HG03457 (cell line): ENCODE data around the gene NEK5.
"Not testable (repeated sequence)": the region's sequence is repeated elsewhere in the genome, so short reads cannot be mapped to it uniquely, and the experiment has no call there.

Experiments used
- ATAC-seq: cut with Tn5 transposase; IDR thresholded peaks from one replicate; pipeline ENCODE4 v1.9.1; 2021; ENCODE audit warnings: moderate number of reproducible peaks; ENCODE audit not compliant: unreplicated experiment

Gene NEK5, protein sequence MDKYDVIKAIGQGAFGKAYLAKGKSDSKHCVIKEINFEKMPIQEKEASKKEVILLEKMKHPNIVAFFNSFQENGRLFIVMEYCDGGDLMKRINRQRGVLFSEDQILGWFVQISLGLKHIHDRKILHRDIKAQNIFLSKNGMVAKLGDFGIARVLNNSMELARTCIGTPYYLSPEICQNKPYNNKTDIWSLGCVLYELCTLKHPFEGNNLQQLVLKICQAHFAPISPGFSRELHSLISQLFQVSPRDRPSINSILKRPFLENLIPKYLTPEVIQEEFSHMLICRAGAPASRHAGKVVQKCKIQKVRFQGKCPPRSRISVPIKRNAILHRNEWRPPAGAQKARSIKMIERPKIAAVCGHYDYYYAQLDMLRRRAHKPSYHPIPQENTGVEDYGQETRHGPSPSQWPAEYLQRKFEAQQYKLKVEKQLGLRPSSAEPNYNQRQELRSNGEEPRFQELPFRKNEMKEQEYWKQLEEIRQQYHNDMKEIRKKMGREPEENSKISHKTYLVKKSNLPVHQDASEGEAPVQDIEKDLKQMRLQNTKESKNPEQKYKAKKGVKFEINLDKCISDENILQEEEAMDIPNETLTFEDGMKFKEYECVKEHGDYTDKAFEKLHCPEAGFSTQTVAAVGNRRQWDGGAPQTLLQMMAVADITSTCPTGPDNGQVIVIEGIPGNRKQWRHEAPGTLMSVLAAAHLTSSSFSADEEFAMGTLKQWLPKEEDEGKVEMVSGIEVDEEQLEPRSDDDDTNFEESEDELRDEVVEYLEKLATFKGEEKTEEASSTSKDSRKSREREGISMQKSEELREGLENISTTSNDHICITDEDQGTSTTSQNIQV

DNA sequence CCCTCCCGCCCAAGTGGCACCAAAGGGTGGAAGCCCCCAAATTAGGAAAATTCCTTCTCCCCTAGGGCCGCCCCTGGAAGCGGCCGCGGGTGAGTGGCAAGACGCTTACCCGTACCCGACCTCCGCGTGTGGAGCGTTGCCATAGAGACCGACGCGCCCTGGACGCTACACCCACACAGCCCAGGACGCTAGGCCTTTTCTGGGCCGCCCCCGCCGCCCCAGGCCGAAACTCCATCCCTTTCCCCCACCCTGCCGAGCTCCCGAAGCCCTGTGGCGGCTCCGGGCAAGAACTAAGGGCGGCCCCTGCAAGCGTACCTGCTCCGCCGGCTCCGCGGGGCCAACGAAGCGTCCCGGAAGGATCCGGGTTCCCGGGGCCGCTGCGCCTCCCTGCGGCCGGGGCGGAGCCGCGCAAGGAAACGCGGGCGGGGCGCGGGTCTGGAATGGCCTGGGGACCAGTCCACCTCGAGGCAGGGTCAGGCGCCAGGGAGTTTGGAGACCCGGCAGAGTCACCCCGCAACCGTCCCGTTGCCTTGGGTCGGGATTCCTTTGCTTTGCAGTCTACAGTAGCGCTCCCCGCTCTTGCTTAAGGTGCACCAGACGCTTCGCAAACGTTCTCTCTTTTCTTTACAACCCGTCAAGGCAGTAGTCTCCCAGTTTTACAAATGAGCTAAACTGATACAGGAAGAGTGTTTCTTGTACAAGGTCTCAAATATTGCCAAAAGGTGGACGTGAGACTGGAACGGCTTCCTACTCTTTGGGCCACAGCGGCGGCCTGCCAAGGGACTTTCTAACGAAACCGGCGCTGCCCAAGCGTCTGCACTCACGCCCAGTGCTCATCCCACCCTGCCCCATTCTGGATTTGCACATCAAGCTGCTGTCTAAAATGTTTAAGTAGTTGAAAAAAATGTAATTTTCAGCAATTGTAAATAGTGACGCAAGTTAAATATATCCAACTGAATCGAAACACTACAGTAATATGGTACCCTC lies at the start of gene NEK5:
NEK5 (minus strand) TSS at position 360 of the 987 bp plus-strand sequence. CDS start 1,591 bp downstream, outside the sequence.
- peak; percentile 74 for ATAC-seq

DNA sequence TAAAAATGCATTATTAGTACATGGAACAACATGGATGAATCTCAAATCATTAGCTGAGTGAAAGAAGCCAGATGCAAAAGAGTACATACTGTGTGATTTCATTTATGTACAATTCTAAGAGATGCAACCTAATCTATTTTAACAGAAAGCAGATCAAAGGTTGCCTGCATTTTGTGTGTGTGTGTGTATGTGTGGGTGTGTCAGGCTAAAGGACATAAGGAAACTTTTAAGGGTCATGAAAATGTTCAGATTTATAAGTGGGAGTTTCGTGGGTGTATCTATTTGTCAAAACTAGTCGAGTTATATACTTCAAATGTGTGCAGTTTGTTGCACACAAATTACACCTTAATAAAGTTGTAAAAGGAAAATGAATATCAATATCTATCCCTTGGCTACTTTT lies 48.4 kb upstream of the NEK5 start:
- no peak for ATAC-seq

DNA sequence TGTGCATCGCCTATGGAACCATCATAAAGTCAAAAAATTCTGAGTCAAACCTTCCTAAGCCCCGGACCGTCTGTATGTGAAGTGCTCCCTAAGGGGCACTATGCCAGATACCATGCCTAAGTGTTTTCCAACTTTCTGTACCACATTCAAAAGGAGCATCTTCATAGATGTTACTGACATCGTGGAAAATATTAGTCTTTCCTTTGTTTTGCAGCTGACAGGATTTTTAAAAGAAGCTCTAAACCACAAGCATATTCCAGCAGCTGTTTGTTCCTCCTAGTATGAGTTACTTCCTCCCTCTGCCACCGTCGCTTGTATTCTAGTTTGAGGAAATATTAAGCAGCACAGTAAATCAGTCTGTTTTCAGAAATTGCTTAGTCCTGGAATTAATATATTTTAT lies 45.1 kb upstream of the NEK5 start:
- ATAC-seq = not testable (repeated sequence)

GRCh38 chr13:52173373-52173772 lies 44.5 kb upstream of the NEK5 start:
- no peak for ATAC-seq

GRCh38 chr13:52171686-52172085 lies 42.8 kb upstream of the NEK5 start:
- ATAC-seq = not testable (repeated sequence)

DNA sequence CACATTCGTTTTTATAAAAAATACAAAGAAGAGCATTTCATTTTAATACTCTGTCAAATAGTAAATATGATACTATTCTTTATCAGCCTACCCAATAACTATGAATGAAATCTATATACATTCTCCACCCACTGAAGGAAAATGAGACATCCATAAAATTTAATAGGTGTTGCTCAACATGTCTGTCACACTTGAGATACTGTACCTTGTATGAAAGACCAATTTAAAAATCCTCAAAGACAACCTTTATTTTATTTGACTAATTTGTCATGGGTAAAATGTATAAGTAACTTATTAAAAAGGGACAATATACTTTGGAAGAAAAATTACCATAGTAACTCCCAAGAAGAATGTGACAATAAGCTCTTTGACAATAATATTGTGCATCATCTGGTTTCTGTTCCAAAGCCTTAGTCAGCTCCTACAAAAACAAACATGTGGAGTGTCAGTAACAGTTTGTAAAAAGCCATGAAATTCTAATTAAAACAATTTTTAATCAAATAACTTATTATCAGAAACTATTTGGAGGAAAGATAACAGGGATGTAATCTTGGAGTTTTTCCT lies 42.0 kb upstream of the NEK5 start:
- not testable (repeated sequence) for ATAC-seq

DNA sequence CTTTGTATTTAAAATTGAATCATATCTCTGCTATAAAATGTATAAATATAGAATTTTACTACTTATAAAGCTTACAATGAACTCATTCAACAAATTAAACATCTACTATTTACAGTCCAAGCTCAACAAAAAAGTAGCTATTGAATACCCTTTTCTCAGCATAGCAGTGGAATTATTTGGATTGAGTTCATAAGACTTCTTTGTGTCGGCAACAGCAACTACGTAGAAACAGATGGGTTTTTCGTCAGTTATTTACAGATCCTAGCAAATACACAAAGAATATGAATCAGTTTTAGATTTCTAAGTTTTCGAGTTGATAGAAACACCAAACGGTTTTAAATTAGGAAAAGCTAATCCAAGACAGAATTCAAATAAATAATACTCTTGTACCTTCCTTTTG lies 41.0 kb upstream of the NEK5 start:
- ATAC-seq = no peak

DNA sequence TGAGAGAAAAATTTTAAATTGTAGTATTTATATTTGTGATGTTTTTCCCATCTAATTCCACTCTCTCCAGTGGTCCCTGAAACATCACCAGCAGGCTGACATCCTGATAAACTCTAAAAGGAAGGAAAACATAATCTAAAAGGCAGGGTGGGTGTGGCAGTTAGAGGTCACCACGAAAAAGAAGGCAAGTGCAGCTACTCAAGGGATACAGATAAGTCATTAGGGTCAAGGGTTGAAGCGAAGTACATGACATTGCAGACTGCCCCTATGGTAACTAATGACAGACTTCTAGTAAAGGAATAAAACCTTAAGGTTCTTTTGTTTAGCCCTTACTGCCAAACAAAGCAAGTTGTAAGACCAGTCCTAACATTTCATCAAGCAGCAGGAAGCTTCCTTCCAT lies 36.5 kb upstream of the NEK5 start:
- no peak for ATAC-seq

DNA sequence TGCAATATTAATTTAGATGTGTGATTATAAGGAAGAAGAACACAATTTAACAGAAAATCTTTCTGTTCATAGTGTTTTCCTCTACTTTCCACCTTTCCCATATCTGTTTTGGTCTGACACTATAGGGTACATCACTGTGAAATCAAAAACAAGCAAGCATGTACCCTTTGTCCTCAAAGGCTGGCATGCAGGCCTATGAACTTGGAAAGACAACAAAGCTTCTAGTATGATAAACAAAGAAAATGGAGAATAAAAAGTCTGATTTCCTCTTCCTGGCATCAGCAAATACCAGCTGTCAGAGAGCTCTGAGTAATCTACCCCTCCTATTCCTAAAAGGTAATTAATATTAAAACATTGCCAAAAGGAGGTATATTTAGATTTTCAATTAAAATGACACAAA lies 36.1 kb upstream of the NEK5 start:
- no peak for ATAC-seq

- not testable (repeated sequence) for ATAC-seq
These were observed 35.0 kb upstream of the NEK5 start for GRCh38 chr13:52163878-52164277.

- ATAC-seq = no peak
These were observed 33.6 kb upstream of the NEK5 start for GRCh38 chr13:52162279-52163101.

DNA sequence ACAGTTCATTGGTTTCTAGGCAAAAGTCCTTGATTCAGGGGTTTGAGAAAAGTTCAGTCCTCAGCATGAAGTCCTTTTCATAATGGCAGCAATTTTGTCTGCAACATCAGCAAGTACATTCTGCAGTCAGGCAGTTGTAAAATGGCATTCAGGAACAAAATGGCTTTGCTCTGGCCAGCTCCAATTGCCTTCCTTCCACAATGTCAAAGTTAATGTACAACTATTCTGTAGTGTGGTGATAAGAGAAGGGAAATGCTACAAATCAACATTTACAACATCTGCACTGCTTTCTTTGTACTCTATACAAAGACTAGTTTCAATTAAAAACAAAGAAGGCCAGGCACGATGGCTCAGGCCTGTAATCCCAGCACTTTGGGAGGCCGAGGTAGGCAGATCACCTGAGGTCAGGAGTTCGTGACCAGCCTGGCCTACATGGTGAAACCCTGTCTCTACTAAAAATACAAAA lies 32.3 kb upstream of the NEK5 start:
- ATAC-seq = no peak

GRCh38 chr13:52160506-52160905 lies 31.6 kb upstream of the NEK5 start:
- ATAC-seq = no peak

DNA sequence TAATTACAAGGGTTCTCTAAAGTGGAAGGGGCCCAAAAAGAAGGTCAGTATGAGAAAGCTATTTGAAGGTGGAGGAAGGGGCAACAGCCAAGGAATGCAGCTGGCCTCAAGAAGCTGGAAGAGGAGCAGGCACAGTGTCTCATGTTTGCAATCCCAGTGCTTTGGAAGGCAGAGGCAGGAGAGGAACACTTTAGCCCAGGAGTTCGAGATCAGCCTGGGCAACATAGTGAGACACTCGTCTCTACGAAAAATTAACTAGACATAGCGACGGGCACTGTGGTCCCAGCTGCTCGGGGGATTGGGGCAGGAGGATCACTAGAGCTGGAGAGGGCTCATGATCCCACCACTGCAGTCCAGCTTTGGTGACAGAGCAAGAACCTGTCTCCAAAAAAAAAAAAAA lies 31.2 kb upstream of the NEK5 start:
- ATAC-seq = no peak

DNA sequence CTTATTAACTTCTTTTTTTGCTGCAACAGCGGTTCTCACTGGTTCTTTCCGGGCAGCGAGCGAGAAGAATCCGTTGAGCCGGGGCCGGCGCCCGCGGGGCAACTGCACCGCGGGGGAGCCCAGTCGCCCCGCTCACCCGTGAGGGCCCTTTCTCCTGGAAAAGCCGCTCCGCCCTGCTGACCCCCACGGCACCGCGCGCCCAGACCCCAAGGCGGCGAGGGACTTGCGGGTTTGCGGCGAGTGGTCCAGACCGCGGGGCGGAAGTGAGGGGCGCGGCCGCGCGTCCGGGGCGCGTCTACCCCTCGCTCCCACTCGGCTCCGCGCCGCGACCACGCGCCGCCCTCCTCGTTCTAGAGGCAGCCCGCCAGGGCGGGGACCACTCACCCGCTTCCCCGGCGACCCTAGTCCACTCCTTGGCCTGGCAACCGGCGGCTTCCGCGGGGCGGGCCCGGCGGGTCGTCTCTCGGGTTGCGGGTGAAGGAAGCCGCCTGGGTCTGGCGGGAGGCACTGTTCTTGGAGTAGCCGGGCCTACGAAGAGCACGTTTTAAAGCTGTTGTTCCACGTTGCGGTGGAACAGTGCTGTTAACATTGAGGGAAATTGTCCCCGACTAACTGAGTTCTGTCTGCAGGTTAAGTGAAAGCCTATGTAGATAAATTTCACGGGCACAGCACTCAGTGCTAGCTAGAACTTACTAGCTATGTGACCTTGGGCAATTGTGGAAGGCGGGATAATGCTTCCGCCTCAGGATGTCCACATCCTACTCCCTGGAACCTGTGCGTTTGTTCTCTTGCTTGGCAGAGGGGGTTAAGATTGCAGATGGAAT lies 30.5 kb upstream of the NEK5 start, which contains the start of gene NEK3:
NEK3 (minus strand) TSS at position 439 of the 824 bp plus-strand sequence. CDS start 3,406 bp downstream, outside the sequence.
- ATAC-seq = peak; percentile 73

- no peak for ATAC-seq
These were observed 29.8 kb upstream of the NEK5 start for GRCh38 chr13:52158629-52159158.

DNA sequence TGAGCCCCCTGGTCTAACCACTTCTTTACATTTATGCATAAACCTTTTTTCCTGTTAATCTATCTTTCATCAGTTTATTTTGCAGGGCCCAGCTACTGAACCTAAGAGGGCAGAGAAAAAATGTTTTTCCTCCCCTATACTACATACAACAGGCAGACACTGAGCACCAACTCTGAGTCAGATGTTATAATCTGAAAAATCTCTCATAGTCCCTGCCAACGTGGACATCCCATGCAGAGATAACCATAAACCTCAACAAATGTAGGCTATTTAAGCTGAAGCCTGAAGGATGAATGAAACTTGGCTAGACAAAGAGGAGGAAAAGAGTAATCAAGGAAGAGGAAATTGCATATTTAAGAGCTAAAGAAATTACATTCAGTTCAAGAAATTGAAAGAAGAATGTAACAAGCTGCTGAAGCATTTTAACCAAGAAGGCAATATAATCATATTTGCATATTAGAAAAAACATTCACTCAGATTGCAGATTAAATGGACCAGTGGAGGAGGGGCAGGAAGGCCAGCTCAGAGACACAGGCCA lies 27.9 kb upstream of the NEK5 start:
- ATAC-seq = no peak

DNA sequence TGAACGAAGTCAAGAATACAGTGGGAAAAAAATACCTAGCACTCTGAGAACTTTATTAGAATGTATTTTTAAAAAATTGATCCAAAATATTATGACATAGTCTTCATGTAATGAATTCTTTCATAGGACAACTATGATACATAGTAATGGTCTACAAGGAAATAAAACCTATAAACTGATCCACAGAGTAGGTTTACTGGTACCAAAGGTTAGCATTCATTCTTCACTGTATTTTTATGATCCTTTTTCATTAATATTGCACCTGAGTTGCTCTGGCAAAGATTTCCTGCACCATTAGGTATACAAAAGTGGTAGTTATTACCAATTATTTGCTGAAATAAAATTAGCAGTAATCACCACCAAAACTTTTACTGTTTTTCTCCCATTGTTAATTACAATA lies 26.3 kb upstream of the NEK5 start:
- no peak for ATAC-seq
